Nephron (organoid): ENCODE results near the gene PRAC1.
A peak's percentile ranks its signal among the peaks of the same experiment; 100 is the strongest.

Experiments used
- H3K27ac Mint-ChIP-seq, 3 experiments: 2 replicates each; pipeline ENCODE4 v1.8.0; 2020; ENCODE audit warnings: mixed read lengths in 3 of 3, mild to moderate bottlenecking in 2 of 3, moderate library complexity in 1 of 3
- H3K27me3 Mint-ChIP-seq: 2 replicates; pipeline ENCODE4 v1.8.0; 2021; ENCODE audit warnings: low read depth, mild to moderate bottlenecking, moderate library complexity, mixed read lengths
- H3K36me3 Mint-ChIP-seq: 2 replicates; pipeline ENCODE4 v1.8.0; 2020; ENCODE audit warnings: low read depth, mixed read lengths
- H3K4me1 Mint-ChIP-seq: 2 replicates; pipeline ENCODE4 v1.8.0; 2020; ENCODE audit warnings: mixed read lengths
- H3K4me3 Mint-ChIP-seq, 3 experiments: 2 replicates each; pipeline ENCODE4 v1.8.0; 2020; ENCODE audit warnings: mild to moderate bottlenecking in 3 of 3, mixed read lengths in 3 of 3, moderate library complexity in 2 of 3
- H3K9me3 Mint-ChIP-seq: 2 replicates; pipeline ENCODE4 v1.8.0; 2020; ENCODE audit warnings: mixed read lengths
- CTCF ChIP-seq, 3 experiments: fragments of 200-600 bp; sonication (generic); IDR thresholded peaks; one replicate each; pipeline ENCODE4 v1.5.0; 2021; ENCODE audit warnings: antibody characterized with exemption in 3 of 3; ENCODE audit not compliant: unreplicated experiment in 3 of 3

The PRAC1 gene

GRCh38 chr17:48728232-48729231 lies 6.2 kb upstream of the PRAC1 start, which contains the start of gene HOXB13:
Gene HOXB13, minus strand, starts transcription at chr17:48728750. Its CDS starts 157 bp downstream, at chr17:48728593.
- Mint-ChIP-seq H3K9me3 (peaks cover 4% of the 10 kb centered on the region), H3K36me3 (no peaks in the 10 kb centered on the region), H3K27ac (peak within 1 kb of the TSS in 1 of 3 experiments; percentile 81), H3K4me1 (peaks cover 33% of the 10 kb centered on the region), H3K27me3 (peaks cover 100% of the 10 kb centered on the region), H3K4me3 (peak within 1 kb of the TSS; percentile 77 to 94 (median 80))
- no peak for TF ChIP-seq CTCF (IDR thresholded peaks at IDR 0.05; ENCODE audit: unreplicated experiment in 3 of 3)

- H3K36me3 Mint-ChIP-seq = no peaks in the 10 kb centered on the region
- H3K4me1 Mint-ChIP-seq = peaks cover 26% of the 10 kb centered on the region
- H3K4me3 Mint-ChIP-seq = peak overlapping the region; percentile 35 to 94 (median 77)
- H3K9me3 Mint-ChIP-seq = peaks cover 2% of the 10 kb centered on the region
- no peak overlapping the region for H3K27ac Mint-ChIP-seq
- no peak for TF ChIP-seq CTCF (IDR thresholded peaks at IDR 0.05; ENCODE audit: unreplicated experiment in 3 of 3)
- peaks cover 100% of the 10 kb centered on the region for H3K27me3 Mint-ChIP-seq
Observed at GRCh38 chr17:48727415-48728175, 5.3 kb upstream of the PRAC1 start.

- Mint-ChIP-seq H3K36me3 (no peaks in the 10 kb centered on the region), H3K4me1 (peaks cover 24% of the 10 kb centered on the region), H3K27ac (no peak overlapping the region), H3K4me3 (peak overlapping the region in 2 of 3 experiments; percentile 1 to 35), H3K27me3 (peaks cover 100% of the 10 kb centered on the region), H3K9me3 (no peaks in the 10 kb centered on the region)
- no peak for TF ChIP-seq CTCF (IDR thresholded peaks at IDR 0.05; ENCODE audit: unreplicated experiment in 3 of 3)
Observed at GRCh38 chr17:48726916-48727286, 4.6 kb upstream of the PRAC1 start.

- H3K27ac Mint-ChIP-seq = no peak overlapping the region
- no peaks in the 10 kb centered on the region for H3K36me3 Mint-ChIP-seq
- no peak for TF ChIP-seq CTCF (IDR thresholded peaks at IDR 0.05; ENCODE audit: unreplicated experiment in 3 of 3)
Observed at GRCh38 chr17:48726114-48726915, 4.0 kb upstream of the PRAC1 start.

GRCh38 chr17:48725288-48726064 lies 3.2 kb upstream of the PRAC1 start:
- no peak for TF ChIP-seq CTCF (IDR thresholded peaks at IDR 0.05; ENCODE audit: unreplicated experiment in 3 of 3)
- peaks cover 100% of the 10 kb centered on the region for H3K27me3 Mint-ChIP-seq
- H3K36me3 Mint-ChIP-seq = no peaks in the 10 kb centered on the region
- no peaks in the 10 kb centered on the region for H3K9me3 Mint-ChIP-seq
- H3K4me3 Mint-ChIP-seq = peak overlapping the region; percentile 19 to 45 (median 41)
- peaks cover 25% of the 10 kb centered on the region for H3K4me1 Mint-ChIP-seq
- no peak overlapping the region for H3K27ac Mint-ChIP-seq

More at GRCh38 chr17:48726114-48726915, 4.0 kb upstream of the PRAC1 start:
- no peaks in the 10 kb centered on the region for H3K9me3 Mint-ChIP-seq
- H3K4me3 Mint-ChIP-seq = peak overlapping the region in 1 of 3 experiments; percentile 39
- H3K4me1 Mint-ChIP-seq = peaks cover 24% of the 10 kb centered on the region
- H3K27me3 Mint-ChIP-seq = peaks cover 100% of the 10 kb centered on the region
